K562 (cell line): ENCODE results near the gene ADORA3. TPM values are rescaled to one million over a fixed set of nuclear protein-coding genes. Genes with fewer than 3 reads are reported as not detected.

Experiments used
- CCAR2 ChIP-seq: fragments of 200-400 bp; formaldehyde crosslinking; IDR thresholded peaks from 2 replicates; pipeline ENCODE4 v1.6.1; 2017; ENCODE audit warnings: mild to moderate bottlenecking, low read depth, low read length
- CEBPB ChIP-seq: fragments of 450-650 bp; IDR thresholded peaks from 2 replicates; pipeline ENCODE4 v1.6.1; 2016; ENCODE audit warnings: missing genetic modification characterization, missing compliant biosample characterization
- CREB1 ChIP-seq, 2 experiments: sonication (generic) in 1 of 2; formaldehyde crosslinking in 1 of 2; IDR thresholded peaks; 2 replicates each; pipeline versions ENCODE4 v1.6.1 to v1.8.0; 2012 to 2022; ENCODE audit warnings: inconsistent platforms in 1 of 2, mild to moderate bottlenecking in 1 of 2, missing genetic modification reagents in 1 of 2, moderate library complexity in 1 of 2
- E2F3 ChIP-seq: fragments of 250-450 bp; sonication (Bioruptor Pico); IDR thresholded peaks from 2 replicates; pipeline ENCODE4 v1.4.0; 2020; ENCODE audit warnings: mild to moderate bottlenecking
- MCM2 ChIP-seq: fragments of 450-650 bp; IDR thresholded peaks from 2 replicates; pipeline ENCODE4 v1.6.1; 2017; ENCODE audit warnings: low read depth, mild to moderate bottlenecking
- POLR2B ChIP-seq: fragments of 450-650 bp; IDR thresholded peaks from 2 replicates; pipeline ENCODE4 v1.6.1; 2018; ENCODE audit warnings: low read depth; ENCODE audit not compliant: partially characterized antibody
- RBM14 ChIP-seq: fragments of 200-400 bp; formaldehyde crosslinking; IDR thresholded peaks from 2 replicates; pipeline ENCODE4 v1.6.1; 2018; ENCODE audit warnings: low read depth, mild to moderate bottlenecking, low read length, moderate library complexity, borderline replicate concordance; ENCODE audit not compliant: insufficient read depth
- STAT5A ChIP-seq: IDR thresholded peaks from 2 replicates; pipeline ENCODE4 v1.6.1; 2012; ENCODE audit warnings: low read length, inconsistent platforms, borderline replicate concordance
- STAT5B ChIP-seq: fragments of 250-450 bp; sonication (Bioruptor Pico); IDR thresholded peaks from 2 replicates; pipeline ENCODE4 v1.8.0; 2021; ENCODE audit warnings: mild to moderate bottlenecking, inconsistent platforms
- TBL1XR1 ChIP-seq, 2 experiments: IDR thresholded peaks; 2 replicates each; pipeline ENCODE4 v1.6.1; 2012; ENCODE audit warnings: improper control_type of control experiment in 2 of 2, low read length in 2 of 2, mild to moderate bottlenecking in 1 of 2
- TCF7 ChIP-seq: sonication (generic); IDR thresholded peaks from 2 replicates; pipeline ENCODE4 v1.6.1; 2016; ENCODE audit warnings: antibody characterized with exemption, borderline replicate concordance
- TRIM28 ChIP-seq: fragments of 450-650 bp; IDR thresholded peaks from 2 replicates; pipeline ENCODE4 v1.6.1; 2017
- ZFP1 ChIP-seq: fragments of 450-650 bp; formaldehyde crosslinking; IDR thresholded peaks from 2 replicates; pipeline ENCODE4 v1.4.0; 2020; ENCODE audit warnings: mild to moderate bottlenecking, mixed read lengths
- ZNF121 ChIP-seq: sonication (generic); formaldehyde crosslinking; conservative IDR thresholded peaks from 2 replicates; pipeline ENCODE4 v1.8.0; 2022; ENCODE audit warnings: missing genetic modification reagents
- ZNF212 ChIP-seq: fragments of 450-650 bp; formaldehyde crosslinking; IDR thresholded peaks from 2 replicates; pipeline ENCODE4 v1.4.0; 2020; ENCODE audit warnings: mild to moderate bottlenecking
- polyA plus RNA-seq, 8 experiments: library from polyadenylated mRNA; depleted of rRNA in 4 of 8; stranded (reverse) in 5 of 8; unstranded in 3 of 8; fragments of >200 nt; fragmentation: Nextera tagmentation in 2 of 8; fragmentation: Illumina TruSeq in 1 of 8; extraction: Ambion mirVana in 2 of 8; extraction: Trizol in 1 of 8; gene quantifications; 2 replicates each; pipeline versions ENCODE4 v1.2.1 to v1.2.3, GENCODE V29; 2011 to 2014; ENCODE audit warnings: inconsistent platforms in 1 of 8, missing spikeins in 1 of 8
- total RNA-seq, 7 experiments: library from RNA; depleted of rRNA in 6 of 7; stranded (reverse); fragments of >200 nt in 6 of 7; fragmentation: Illumina TruSeq in 2 of 7; extraction: Trizol in 2 of 7; gene quantifications; 2 replicates each; pipeline versions ENCODE4 v1.2.1 to v1.2.3, GENCODE V29; 2011 to 2021; ENCODE audit warnings: low replicate concordance in 1 of 7
- TF ChIP-seq, protein P1 (sequence below), 2 experiments: fragments of 450-650 bp in 1 of 2; IDR thresholded peaks; 2 replicates each; pipeline ENCODE4 v1.6.1; 2011 to 2017; ENCODE audit warnings: low read depth in 2 of 2, antibody characterized with exemption in 1 of 2, borderline replicate concordance in 1 of 2, low read length in 1 of 2, mild to moderate bottlenecking in 1 of 2, mixed read lengths in 1 of 2; ENCODE audit not compliant: control insufficient read depth in 1 of 2
- TF ChIP-seq, protein P2 (sequence below): fragments of 250-450 bp; sonication (Bioruptor Pico); IDR thresholded peaks from 2 replicates; pipeline ENCODE4 v1.5.1; 2021; ENCODE audit warnings: mild to moderate bottlenecking
- TF ChIP-seq, protein P3 (sequence below): sonication (generic); formaldehyde crosslinking; IDR thresholded peaks from 2 replicates; pipeline ENCODE4 v1.8.0; 2022; ENCODE audit warnings: mild to moderate bottlenecking, missing genetic modification reagents
- TF ChIP-seq, protein P4 (sequence below): fragments of 450-650 bp; formaldehyde crosslinking; IDR thresholded peaks from 2 replicates; pipeline ENCODE4 v1.4.0; 2022; ENCODE audit warnings: mild to moderate bottlenecking, moderate library complexity

ADORA3 gene
- total and polyA plus RNA-seq, 9 of the 15 experiments (the other 6 are each of a cell fraction or from before 2014, with no cell fraction given), result 0.09 to 0.35 (median 0.16) TPM; not detected in 3

DNA sequence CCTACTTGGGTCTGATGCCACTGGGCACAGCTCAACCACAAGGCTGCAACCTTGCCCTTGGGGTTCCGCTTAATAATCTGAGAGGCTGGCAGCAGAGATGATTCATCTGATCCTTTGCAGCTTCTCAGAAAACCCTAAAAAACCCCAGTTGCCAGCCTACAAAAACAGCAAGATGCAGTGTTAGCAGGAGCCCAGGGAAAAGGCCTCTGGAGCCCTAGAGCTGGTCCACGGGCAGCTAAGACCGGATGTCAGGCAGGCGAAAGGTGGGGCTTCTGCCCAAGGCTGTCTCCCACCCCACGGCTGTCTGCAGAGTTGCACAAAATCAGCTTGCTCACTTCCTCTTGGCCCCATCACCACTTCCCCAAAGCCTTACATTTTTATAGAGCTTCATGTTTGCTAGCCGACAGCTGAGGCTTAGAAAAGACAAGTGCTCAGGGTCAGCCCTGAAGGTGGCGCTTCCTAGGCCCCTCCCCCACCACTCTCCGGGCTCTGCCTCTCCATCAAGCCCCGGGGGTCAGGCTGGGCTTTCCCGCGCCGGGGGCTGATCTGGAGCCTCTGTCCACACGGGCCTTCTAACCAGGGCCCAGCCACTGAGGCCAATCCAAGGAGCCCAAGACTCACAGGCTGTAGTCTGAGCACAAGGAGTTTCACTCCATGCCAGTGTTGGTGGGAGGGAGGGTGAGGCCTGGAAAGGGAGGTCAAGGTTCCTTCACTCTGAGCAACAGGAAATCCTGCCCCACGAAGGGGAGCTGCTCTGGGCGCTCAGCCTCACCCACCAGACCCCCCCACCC, 4.2 kb upstream of the ADORA3 start (continued):
- TF ChIP-seq TBL1XR1 (IDR thresholded peaks at IDR 0.05; ENCODE audit: low read length in 2 of 2) (no peak), POLR2B (peak; percentile 48), ZNF212 (CRISPR knock-in tag) (no peak), STAT5B (no peak), ZFP1 (CRISPR knock-in tag) (no peak; the same call in 1 of the 2 replicates), CCAR2 (no peak), ZNF121 (CRISPR knock-in tag) (no peak), TRIM28 (peak; percentile 18; the same call in 1 of the 2 replicates), E2F3 (0 out of 2 replicates have a peak, but pooled peaks have one; percentile 60), CREB1 (IDR thresholded peaks at IDR 0.05) (no peak), CREB1 (CRISPR knock-in tag; IDR thresholded peaks at IDR 0.05) (peak; percentile 8; the same call in 1 of the 2 replicates), TCF7 (no peak), MCM2 (no peak), STAT5A (no peak), RBM14 (no peak), CEBPB (tag) (peak; percentile 13; the same call in 1 of the 2 replicates)
- TF ChIP-seq, protein P1, sequence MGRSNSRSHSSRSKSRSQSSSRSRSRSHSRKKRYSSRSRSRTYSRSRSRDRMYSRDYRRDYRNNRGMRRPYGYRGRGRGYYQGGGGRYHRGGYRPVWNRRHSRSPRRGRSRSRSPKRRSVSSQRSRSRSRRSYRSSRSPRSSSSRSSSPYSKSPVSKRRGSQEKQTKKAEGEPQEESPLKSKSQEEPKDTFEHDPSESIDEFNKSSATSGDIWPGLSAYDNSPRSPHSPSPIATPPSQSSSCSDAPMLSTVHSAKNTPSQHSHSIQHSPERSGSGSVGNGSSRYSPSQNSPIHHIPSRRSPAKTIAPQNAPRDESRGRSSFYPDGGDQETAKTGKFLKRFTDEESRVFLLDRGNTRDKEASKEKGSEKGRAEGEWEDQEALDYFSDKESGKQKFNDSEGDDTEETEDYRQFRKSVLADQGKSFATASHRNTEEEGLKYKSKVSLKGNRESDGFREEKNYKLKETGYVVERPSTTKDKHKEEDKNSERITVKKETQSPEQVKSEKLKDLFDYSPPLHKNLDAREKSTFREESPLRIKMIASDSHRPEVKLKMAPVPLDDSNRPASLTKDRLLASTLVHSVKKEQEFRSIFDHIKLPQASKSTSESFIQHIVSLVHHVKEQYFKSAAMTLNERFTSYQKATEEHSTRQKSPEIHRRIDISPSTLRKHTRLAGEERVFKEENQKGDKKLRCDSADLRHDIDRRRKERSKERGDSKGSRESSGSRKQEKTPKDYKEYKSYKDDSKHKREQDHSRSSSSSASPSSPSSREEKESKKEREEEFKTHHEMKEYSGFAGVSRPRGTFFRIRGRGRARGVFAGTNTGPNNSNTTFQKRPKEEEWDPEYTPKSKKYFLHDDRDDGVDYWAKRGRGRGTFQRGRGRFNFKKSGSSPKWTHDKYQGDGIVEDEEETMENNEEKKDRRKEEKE (IDR thresholded peaks at IDR 0.05; ENCODE audit: borderline replicate concordance in 1 of 2, control insufficient read depth in 1 of 2, low read depth in 2 of 2, low read length in 1 of 2), result no peak
- TF ChIP-seq, protein P2, sequence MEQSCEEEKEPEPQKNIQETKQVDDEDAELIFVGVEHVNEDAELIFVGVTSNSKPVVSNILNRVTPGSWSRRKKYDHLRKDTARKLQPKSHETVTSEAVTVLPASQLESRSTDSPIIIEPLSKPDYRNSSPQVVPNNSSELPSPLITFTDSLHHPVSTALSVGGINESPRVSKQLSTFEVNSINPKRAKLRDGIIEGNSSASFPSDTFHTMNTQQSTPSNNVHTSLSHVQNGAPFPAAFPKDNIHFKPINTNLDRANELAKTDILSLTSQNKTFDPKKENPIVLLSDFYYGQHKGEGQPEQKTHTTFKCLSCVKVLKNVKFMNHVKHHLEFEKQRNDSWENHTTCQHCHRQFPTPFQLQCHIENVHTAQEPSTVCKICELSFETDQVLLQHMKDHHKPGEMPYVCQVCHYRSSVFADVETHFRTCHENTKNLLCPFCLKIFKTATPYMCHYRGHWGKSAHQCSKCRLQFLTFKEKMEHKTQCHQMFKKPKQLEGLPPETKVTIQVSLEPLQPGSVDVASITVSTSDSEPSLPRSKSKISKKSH (CRISPR knock-in tag), result no peak
- TF ChIP-seq, protein P3, sequence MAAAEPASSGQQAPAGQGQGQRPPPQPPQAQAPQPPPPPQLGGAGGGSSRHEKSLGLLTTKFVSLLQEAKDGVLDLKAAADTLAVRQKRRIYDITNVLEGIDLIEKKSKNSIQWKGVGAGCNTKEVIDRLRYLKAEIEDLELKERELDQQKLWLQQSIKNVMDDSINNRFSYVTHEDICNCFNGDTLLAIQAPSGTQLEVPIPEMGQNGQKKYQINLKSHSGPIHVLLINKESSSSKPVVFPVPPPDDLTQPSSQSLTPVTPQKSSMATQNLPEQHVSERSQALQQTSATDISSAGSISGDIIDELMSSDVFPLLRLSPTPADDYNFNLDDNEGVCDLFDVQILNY (CRISPR knock-in tag), result no peak; the same call in 1 of the 2 replicates
- TF ChIP-seq, protein P4, sequence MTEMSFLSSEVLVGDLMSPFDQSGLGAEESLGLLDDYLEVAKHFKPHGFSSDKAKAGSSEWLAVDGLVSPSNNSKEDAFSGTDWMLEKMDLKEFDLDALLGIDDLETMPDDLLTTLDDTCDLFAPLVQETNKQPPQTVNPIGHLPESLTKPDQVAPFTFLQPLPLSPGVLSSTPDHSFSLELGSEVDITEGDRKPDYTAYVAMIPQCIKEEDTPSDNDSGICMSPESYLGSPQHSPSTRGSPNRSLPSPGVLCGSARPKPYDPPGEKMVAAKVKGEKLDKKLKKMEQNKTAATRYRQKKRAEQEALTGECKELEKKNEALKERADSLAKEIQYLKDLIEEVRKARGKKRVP, result peak; percentile 52; the same call in 1 of the 2 replicates
